Kidney (tissue), 14 donors: ENCODE results near the gene ERGIC1. TPM values are rescaled to one million over a fixed set of nuclear protein-coding genes. Genes with fewer than 3 reads are reported as not detected.

Experiments used
- DNase-seq, 5 donors: peaks; one replicate each; pipeline ENCODE4 v3.0.0-alpha.2; 2013 to 2020
- FAIRE-seq: peaks from 2 replicates; lab custom pipeline; 2012; peaks lifted over from hg19 to GRCh38; lab: Jason Lieb, UNC
- H3K27ac ChIP-seq, 2 donors: one replicate each; pipeline ENCODE4 v1.7.0; 2013; ENCODE audit warnings: low read depth in 2 of 2, low read length in 2 of 2, inconsistent platforms in 1 of 2
- H3K27me3 ChIP-seq: one replicate; pipeline ENCODE4 v1.7.1; 2013; ENCODE audit warnings: low read length, inconsistent platforms; ENCODE audit not compliant: control insufficient read depth, insufficient read depth
- H3K36me3 ChIP-seq, 3 donors: one replicate each; pipeline versions ENCODE4 v1.7.0 to v1.7.1; 2013; ENCODE audit warnings: low read length in 3 of 3, control low read depth in 1 of 3, inconsistent platforms in 1 of 3; ENCODE audit not compliant: insufficient read depth in 3 of 3, control insufficient read depth in 2 of 3
- H3K4me1 ChIP-seq, 3 donors: one replicate each; pipeline versions ENCODE4 v1.7.0 to v1.7.1; 2013; ENCODE audit warnings: low read length in 3 of 3, inconsistent platforms in 1 of 3, low read depth in 1 of 3; ENCODE audit not compliant: control insufficient read depth in 2 of 3, insufficient read depth in 2 of 3
- H3K4me3 ChIP-seq, 3 donors: one replicate each; pipeline versions ENCODE4 v1.7.0 to v1.8.1; 2013; ENCODE audit warnings: low read length in 3 of 3, control low read depth in 1 of 3, inconsistent platforms in 1 of 3
- H3K9ac ChIP-seq, 3 donors: one replicate each; pipeline versions ENCODE4 v1.7.0 to v1.7.1; 2013; ENCODE audit warnings: low read length in 3 of 3, control low read depth in 1 of 3, inconsistent platforms in 1 of 3
- H3K9me3 ChIP-seq, 3 donors: one replicate each; pipeline versions ENCODE4 v1.7.0 to v1.7.1; 2013; ENCODE audit warnings: low read length in 3 of 3, control low read depth in 1 of 3, inconsistent platforms in 1 of 3; ENCODE audit not compliant: control insufficient read depth in 2 of 3, insufficient read depth in 1 of 3
- CTCF ChIP-seq: IDR thresholded peaks from 3 replicates; pipeline ENCODE4 v1.5.1; 2012; ENCODE audit warnings: mild to moderate bottlenecking, moderate library complexity, borderline replicate concordance; ENCODE audit not compliant: insufficient read depth; ENCODE audit errors: extremely low read depth
- intact Hi-C: fragments of 100-400 bp; cut with DNase I; formaldehyde crosslinking; loops from one replicate; pipeline ENCODE4 v1.11.1; 2022
- polyA plus RNA-seq: library from polyadenylated mRNA; stranded (reverse); fragments of 350-450 nt; fragmentation: Illumina TruSeq; extraction: RNeasy Lipid Tissue Mini Kit (QIAGEN cat#74804); gene quantifications from one replicate; pipeline ENCODE4 v1.2.3, GENCODE V29; 2014; ENCODE audit warnings: low read depth, low replicate concordance; ENCODE audit not compliant: insufficient read depth
- total RNA-seq: library from RNA; stranded (reverse); fragmentation: NEBNext Ultra II Directional; extraction: Animal tissue kit (Norgen Biotek cat#: 25700); gene quantifications from one replicate; pipeline ENCODE4 v1.2.1, GENCODE V29; 2021
- donor health status: control.
- donor health status: control.
- donor health status: control.
- donor health status: control.
- donor health status: control.
- donor health status: DM: yes; HTN: yes; CAD: no.
- donor health status: Normal renal cell carcinoma (clear cell type).

ERGIC1 gene
- total and polyA plus RNA-seq, 2 donors from 2014 or later = 88.0 to 183 TPM

- TF ChIP-seq CTCF = no peak
- Histone ChIP-seq H3K9me3 (no peaks in the 10 kb centered on the region), H3K4me3 (no peak overlapping the region), H3K36me3 (peaks cover 0 to 35% (median 13%) of the 10 kb centered on the region in 3 donors), H3K27me3 (no peaks in the 10 kb centered on the region), H3K4me1 (no peaks in the 10 kb centered on the region), H3K9ac (no peak overlapping the region), H3K27ac (no peak overlapping the region)
- FAIRE-seq (no peak), DNase-seq (no peak)
- intact Hi-C loops = no loop called here
Observed at GRCh38 chr5:172913117-172913850, 79.2 kb downstream of the ERGIC1 start.

DNA sequence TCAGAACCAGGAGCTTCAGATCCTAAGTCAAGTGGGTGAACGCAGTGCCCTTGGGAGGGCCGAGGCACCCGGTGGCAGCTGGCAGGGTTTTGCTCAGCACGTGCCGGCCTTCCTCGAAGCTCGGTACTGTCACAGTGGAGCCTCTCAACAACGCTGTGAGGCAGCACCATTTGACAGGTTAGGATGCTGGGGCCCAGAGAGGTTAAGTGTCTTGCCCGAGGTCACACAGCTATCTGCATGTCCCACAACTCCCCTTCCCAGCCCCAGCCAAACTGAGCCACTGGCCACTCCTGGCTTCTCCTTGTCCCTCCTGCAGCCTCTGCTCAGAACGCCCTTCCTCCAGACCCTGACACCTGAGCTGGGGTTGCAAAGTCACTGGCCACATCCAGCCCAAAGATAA, 81.5 kb downstream of the ERGIC1 start:
- Histone ChIP-seq H3K9ac (no peak overlapping the region), H3K36me3 (peaks cover 0 to 45% (median 14%) of the 10 kb centered on the region in 3 donors), H3K27me3 (no peaks in the 10 kb centered on the region), H3K27ac (no peak overlapping the region), H3K4me3 (no peak overlapping the region), H3K9me3 (no peaks in the 10 kb centered on the region), H3K4me1 (no peaks in the 10 kb centered on the region)
- FAIRE-seq (no peak), DNase-seq (no peak)
- no peak for TF ChIP-seq CTCF
- intact Hi-C loops = no loop called here

GRCh38 chr5:172918421-172919371, 84.6 kb downstream of the ERGIC1 start:
- no peak for FAIRE-seq
- Histone ChIP-seq H3K27ac (no peak overlapping the region), H3K9me3 (no peaks in the 10 kb centered on the region), H3K27me3 (no peaks in the 10 kb centered on the region), H3K36me3 (peaks cover 0 to 37% (median 7%) of the 10 kb centered on the region in 3 donors), H3K9ac (no peak overlapping the region), H3K4me1 (no peaks in the 10 kb centered on the region), H3K4me3 (no peak overlapping the region)
- intact Hi-C loops = no loop called here
- no peak for DNase-seq
- no peak for TF ChIP-seq CTCF
